Measurements from ENCODE around the gene METTL6. TPM values are rescaled to one million over a fixed set of nuclear protein-coding genes. Genes with fewer than 3 reads are reported as not detected.

Gene METTL6
- total RNA-seq, 1 experiment from 2014 or later: 25.6 TPM

DNA sequence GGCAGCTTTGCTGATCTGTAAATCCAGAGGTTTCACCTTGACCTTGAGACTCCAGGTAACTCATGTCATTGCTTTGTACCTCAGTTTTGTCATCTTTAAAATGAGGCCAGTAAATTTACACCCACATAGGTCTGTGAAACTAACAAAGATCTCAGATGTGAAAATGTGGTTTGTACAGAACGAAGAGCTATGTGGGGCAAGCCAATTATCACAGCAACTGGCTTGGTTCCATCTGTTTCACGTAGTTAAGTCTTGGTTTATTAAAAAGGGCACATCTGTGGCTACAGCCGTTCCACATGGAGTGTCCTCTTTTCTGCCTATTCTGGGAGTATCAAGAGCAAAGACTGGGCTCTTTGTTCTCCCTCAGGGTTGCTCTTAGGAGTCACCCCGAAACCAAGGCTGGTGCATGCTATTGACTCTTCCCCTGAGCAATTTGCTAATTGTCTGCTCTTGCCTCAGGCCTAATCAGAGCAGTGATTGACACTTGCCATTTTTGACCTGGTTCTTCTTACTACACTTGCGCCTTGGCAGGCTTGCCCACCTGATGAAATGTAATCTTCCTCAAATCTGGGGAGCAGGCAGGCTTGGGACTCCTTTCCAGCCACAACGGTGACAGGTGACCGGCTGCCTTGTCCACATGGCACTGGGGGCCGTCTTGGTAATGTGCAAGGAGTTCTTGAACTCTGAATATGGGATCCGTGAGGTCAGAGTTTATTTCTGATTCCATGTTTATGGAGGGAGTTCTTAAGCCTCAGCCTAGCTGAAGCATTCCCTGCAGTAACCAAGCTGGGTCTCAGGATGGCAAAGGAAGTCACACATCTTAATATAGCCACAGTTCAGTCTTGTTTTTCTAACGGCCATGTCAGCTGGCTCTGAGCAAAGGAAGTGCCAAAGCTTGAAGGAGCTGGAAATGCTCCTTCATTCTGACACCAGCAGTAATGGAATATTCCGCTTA is 40.2 kb upstream of the METTL6 start:
- H3K79me2 ChIP-seq (ENCODE audit: insufficient read depth, low read length): no peaks in the 10 kb centered on the region
- H3K9me3 ChIP-seq (ENCODE audit: control insufficient read depth, low read depth, low read length): no peaks in the 10 kb centered on the region
- no peak overlapping the region for H3K27ac ChIP-seq (ENCODE audit: insufficient read length, low read depth, low read length)
- H3T11ph ChIP-seq (ENCODE audit: low read length): no peak overlapping the region
- H2BK15ac ChIP-seq (ENCODE audit: low read depth, low read length): no peak overlapping the region
- no peaks in the 10 kb centered on the region for H3K79me1 ChIP-seq (ENCODE audit: insufficient read depth, low read depth, low read length, poor library complexity, severe bottlenecking)
- TF ChIP-seq, protein P1, sequence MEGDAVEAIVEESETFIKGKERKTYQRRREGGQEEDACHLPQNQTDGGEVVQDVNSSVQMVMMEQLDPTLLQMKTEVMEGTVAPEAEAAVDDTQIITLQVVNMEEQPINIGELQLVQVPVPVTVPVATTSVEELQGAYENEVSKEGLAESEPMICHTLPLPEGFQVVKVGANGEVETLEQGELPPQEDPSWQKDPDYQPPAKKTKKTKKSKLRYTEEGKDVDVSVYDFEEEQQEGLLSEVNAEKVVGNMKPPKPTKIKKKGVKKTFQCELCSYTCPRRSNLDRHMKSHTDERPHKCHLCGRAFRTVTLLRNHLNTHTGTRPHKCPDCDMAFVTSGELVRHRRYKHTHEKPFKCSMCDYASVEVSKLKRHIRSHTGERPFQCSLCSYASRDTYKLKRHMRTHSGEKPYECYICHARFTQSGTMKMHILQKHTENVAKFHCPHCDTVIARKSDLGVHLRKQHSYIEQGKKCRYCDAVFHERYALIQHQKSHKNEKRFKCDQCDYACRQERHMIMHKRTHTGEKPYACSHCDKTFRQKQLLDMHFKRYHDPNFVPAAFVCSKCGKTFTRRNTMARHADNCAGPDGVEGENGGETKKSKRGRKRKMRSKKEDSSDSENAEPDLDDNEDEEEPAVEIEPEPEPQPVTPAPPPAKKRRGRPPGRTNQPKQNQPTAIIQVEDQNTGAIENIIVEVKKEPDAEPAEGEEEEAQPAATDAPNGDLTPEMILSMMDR (conservative IDR thresholded peaks at IDR 0.05): no peak
- H2BK120ac ChIP-seq (ENCODE audit: low read depth, low read length, poor library complexity, severe bottlenecking): no peak overlapping the region
- H2BK12ac ChIP-seq (ENCODE audit: insufficient read length, low read depth, low read length): no peak overlapping the region
- no peak overlapping the region for H3K18ac ChIP-seq (ENCODE audit: insufficient read length, low read depth, low read length)
- no peak overlapping the region for H2BK20ac ChIP-seq (ENCODE audit: low read depth, low read length, poor library complexity, severe bottlenecking)
- no peak for DNase-seq
- H3K14ac ChIP-seq (ENCODE audit: insufficient read depth, low read length): no peak overlapping the region
- Mint-ChIP-seq H3K9me3 (no peaks in the 10 kb centered on the region), H3K27me3 (ENCODE audit: low read depth) (no peaks in the 10 kb centered on the region; the same call in 1 of the 2 replicates), H3K27ac (no peak overlapping the region), H3K4me3 (no peak overlapping the region), H3K36me3 (ENCODE audit: insufficient read depth in 1 of 3, low read depth in 3 of 3) (no peaks in the 10 kb centered on the region), H3K4me1 (no peaks in the 10 kb centered on the region)
- no peak overlapping the region for H4K5ac ChIP-seq (ENCODE audit: insufficient read length, low read depth, low read length)
- no peak overlapping the region for H3K9ac ChIP-seq (ENCODE audit: extremely low read depth, insufficient read length, low read length)
- no peak overlapping the region for H4K8ac ChIP-seq (replicated peaks; ENCODE audit: insufficient read length, low read depth, low read length)
- no peak overlapping the region for H3K23ac ChIP-seq (ENCODE audit: insufficient read length, low read depth, low read length)
- H2AFZ ChIP-seq (ENCODE audit: low read length): no peak overlapping the region
- no peaks in the 10 kb centered on the region for H3K27me3 ChIP-seq (ENCODE audit: insufficient read depth, low read length)
- H4K20me1 ChIP-seq (ENCODE audit: control insufficient read depth, insufficient read depth, insufficient read length): no peaks in the 10 kb centered on the region
- no CpG with 5 or more reads among the region's 11 CpGs for WGBS (ENCODE audit: extremely low coverage, insufficient read length, low lambda C conversion rate)
- H3K23me2 ChIP-seq (ENCODE audit: insufficient read length, low read depth, low read length, poor library complexity, severe bottlenecking): no peaks in the 10 kb centered on the region
- no peak overlapping the region for H3K4me2 ChIP-seq (ENCODE audit: insufficient read depth, insufficient read length, low read length)
- H2BK5ac ChIP-seq (ENCODE audit: insufficient read length, low read length): no peak overlapping the region
- H4K91ac ChIP-seq (ENCODE audit: insufficient read length, low read depth, low read length): no peak overlapping the region
- no peak overlapping the region for H3K56ac ChIP-seq (ENCODE audit: insufficient read length, low read depth, low read length)
- no peaks in the 10 kb centered on the region for H3K4me1 ChIP-seq (ENCODE audit: insufficient read depth, low read length)
- no peak overlapping the region for H3K4ac ChIP-seq (ENCODE audit: low read depth, low read length)
- H2AK5ac ChIP-seq (ENCODE audit: insufficient read length, low read length): no peak overlapping the region
